ENCODE data around the gene CTNND2.
"Not testable (repeated sequence)": the region's sequence is repeated elsewhere in the genome, so short reads cannot be mapped to it uniquely, and the experiment has no call there.

Gene CTNND2

DNA sequence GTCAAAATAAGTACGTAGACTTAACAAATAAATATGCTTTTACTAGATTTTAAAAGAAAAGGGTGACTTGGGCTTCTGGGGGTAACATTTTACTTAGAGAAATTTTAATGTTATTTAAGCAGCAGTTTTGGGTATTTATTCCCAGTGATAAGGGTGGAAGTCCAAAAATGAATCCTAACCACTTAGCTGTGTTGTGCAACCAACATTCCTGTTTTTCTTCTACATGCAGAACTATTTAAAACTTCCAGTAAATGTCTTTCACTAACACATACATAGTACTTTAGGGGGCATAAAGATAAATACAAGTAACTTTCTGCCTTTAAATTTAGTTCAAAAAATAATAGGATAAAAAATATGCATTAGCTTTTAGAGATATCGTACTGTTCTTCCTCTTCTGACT lies 436.7 kb downstream of the CTNND2 start:
- no peak for DNase-seq (ENCODE audit: low read depth in 2 of 2)

DNA sequence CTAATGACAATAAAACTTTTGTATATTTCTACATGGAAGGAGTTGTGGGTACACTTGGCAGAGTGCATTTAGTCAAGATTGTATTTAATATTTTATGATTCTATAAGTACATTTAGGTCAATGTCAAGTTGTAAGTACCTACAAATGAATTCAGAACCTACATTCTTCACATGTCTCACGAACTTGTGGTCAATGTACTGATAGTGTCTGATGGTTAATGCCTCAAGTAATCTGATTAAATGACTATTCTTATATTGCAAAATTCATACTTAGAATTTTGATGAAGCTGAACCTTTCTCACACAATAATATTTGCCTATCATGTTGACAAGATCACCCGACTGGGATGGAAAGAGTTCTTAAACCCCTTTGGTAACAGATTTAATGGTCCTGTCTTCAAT lies 444.5 kb downstream of the CTNND2 start:
- DNase-seq (ENCODE audit: low read depth in 2 of 2): no peak

DNA sequence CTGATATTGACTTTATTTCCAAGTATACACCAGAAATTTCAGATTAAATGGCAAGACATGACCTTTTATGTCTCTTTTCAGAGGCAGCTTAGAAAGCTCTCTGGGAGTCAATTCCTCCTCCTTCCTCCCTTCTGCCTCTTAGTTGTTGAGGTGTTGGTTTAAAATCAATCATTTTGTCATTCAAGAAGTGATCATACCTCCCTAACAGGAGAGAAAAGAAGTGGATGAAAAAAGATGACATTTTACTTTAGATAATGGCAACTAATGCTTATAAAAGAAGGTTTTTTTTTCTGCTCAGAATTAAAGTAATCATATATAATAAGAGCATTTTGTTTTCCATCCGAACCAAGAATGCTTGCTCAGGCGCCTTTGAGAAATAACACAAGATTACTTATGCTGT lies 448.7 kb downstream of the CTNND2 start:
- DNase-seq (ENCODE audit: low read depth in 2 of 2): no peak

DNA sequence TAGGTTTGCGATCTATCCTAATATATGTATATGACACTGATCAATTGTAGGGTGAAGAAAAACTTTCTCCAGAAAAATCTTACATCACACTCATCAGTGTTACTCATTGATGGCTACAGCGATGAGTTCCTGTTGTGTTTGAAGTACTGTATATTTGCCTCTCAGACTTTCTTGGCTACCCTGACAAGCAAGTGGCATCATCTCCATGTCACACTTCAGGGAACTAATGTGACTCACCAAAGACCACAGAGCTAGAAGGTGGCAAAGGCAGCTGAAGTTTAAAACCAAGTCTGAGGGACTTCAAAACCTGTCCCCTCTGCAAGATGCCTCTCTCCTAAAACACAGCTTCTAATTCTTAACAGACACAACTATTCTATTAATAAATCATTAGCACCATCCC lies 451.4 kb downstream of the CTNND2 start:
- DNase-seq (ENCODE audit: low read depth in 2 of 2): no peak

DNA sequence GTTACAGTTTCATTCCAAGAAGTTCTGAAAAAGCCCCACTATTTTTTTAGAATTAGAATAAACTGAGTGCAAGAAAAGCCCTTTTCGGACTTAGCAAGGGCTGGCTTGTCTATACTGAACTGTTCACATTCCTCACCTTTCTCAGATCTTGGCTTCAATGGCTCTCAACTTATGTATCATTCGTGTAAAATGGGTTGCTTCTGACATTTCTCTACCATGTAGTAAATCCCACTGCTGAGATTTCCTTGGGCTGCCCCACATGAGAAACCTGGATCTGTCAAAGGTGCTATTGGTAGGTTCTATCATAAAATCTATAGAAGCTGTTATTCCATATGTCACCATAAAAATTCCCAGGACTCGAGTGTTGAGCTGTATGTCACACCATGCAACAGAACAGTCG lies 454.3 kb downstream of the CTNND2 start:
- DNase-seq (ENCODE audit: low read depth in 2 of 2): no peak

DNA sequence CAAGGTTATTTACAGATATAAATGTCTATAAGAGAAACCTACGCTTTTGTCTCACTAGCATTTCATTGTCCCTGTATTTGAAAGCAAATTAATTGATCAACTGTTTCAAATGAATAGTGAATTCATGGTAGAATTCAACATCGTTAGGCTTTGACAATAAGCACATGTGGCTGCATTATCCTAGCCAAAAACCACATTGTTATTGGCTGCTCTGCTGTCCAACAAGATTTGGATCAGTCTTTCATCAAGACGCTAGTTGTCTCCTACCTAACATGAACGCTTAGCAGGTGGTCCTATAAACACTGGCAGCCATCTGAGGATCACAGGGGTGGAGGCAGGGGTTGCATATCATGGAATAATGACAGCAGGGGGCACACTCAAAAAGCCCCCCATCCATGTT lies 455.0 kb downstream of the CTNND2 start:
- DNase-seq (ENCODE audit: low read depth in 2 of 2): no peak

DNA sequence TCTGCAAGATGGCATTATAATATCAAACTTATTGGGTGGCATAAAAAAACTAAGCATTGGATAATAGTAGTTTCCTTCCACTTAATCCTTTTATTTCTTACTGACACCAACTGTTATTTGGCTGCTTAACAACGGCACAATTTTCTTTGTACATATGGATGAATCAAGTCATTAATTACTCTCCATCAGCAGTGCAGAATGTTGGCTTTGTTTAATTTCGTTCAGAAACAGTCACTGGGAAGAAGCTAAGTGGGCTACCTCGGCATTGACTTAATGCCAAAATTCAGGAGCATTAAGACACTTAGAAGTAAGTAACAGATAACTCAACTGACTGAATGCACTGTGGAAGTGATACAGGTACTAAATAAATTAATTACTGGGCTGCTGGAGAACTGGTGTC lies 460.4 kb downstream of the CTNND2 start:
- no peak for DNase-seq (ENCODE audit: low read depth in 2 of 2)

DNA sequence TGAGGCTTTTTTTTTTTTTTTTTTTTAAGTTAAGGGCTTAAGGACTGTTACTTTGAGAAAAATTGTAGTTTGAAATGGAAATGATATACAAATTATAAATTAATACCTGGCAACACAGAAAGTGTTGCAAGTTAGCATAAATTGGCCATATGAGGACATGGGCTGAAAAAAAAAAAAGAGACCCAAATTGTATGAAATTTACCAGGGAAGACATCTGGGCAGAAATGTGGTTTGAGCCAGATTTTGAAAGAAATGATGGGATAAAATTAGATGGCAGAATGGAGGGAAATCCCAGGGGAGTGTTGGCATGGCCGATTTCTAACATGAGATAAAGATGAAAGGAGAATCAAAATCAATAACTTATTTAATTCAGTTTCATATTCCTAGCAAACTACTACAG lies 472.1 kb downstream of the CTNND2 start:
- no peak for DNase-seq (ENCODE audit: low read depth in 2 of 2)

DNA sequence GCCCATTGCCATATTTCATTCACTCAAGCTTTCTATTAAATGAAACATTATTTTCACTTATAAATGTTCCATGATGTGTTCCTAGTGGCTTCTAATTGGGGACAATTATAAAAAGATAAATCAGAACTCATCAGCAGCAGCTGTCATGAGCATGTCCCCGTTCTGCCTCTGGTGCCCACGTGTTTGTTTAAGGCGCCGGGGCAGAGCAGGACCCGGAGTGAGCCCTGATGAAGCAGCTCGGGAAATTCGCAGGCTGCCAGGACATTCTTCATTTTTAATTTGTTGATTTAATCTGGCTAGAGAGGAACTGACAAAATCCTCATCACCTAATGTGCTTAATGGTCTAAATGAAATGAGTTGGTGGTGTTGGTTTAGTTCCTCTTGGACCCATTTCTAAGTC lies 475.0 kb downstream of the CTNND2 start:
- no peak for DNase-seq (ENCODE audit: low read depth in 2 of 2)

DNA sequence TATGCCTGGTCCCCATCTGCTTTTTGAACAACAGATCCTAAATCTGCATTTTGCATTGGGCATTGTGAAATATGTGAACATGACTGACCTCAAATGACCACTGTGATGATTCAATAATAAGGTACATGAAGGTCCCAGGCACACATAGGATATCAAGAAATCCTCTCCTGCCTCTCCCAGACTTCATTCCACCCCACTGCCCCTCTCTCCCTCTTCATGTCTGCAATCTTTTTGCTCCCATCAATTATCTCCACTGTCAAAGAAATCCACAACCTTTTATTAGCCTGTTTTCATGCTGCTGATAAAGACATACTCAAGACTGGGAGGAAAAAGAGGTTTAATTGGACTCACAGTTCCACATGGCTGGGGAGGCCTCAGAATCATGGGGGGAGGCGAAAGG lies 476.7 kb downstream of the CTNND2 start:
- DNase-seq (ENCODE audit: low read depth in 2 of 2): no peak

DNA sequence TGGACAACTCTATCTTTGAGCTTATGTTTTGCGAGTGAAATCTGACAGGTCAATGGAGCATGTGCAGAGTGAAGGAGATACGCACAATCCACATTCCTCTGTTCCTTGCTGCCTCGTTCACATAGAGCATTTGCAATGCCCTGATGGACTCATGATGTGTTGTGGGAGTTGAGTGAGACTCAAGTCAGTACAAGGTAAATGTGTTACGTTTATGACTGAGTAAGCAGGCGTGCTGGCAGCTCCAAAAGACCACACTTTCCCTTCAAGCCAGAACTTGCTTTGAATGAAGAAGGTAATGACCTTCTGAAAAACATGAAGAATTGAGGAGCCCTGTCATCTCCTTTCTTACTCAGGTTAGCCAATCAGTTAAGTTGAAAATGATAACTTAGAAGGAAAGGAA lies 477.8 kb downstream of the CTNND2 start:
- DNase-seq (ENCODE audit: low read depth in 2 of 2): no peak

DNA sequence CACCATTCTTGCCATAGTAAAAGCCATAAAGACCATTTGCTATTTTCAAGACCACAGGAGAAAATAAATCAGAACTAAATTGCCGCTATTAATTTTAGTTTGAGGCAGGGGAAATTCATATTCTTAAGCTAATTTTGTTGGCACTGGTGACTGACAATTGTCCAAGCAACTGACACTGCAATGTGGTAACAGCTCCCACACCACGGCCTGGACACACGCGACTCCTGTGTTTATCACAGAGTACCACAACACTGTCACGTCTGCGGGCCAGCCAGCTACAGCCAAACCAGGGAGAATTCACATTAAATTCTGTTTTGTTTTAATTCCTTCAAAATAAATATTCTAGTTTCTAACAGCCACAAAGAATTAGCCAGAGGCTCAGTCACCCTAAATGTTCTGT lies 481.9 kb downstream of the CTNND2 start:
- DNase-seq (ENCODE audit: low read depth in 2 of 2): no peak

DNA sequence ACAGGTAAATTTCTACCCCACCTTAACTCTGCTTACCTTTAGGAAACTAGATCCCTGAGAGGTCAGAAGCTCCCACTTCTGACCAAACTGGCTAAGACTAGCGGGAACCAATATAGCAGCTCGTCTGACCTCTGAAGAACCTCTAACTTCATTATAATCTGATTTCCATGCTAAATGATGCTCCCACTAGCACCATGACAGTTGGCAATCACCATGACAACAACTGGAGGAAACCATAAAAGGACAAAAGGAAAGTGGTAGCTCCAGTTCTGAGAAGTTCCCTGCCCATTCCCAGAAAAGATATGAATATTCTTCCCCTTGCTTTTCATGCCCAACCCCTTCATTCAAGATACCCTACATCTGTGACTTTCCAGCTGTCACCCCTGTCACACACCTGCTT lies 483.3 kb downstream of the CTNND2 start:
- DNase-seq (ENCODE audit: low read depth in 2 of 2): no peak

DNA sequence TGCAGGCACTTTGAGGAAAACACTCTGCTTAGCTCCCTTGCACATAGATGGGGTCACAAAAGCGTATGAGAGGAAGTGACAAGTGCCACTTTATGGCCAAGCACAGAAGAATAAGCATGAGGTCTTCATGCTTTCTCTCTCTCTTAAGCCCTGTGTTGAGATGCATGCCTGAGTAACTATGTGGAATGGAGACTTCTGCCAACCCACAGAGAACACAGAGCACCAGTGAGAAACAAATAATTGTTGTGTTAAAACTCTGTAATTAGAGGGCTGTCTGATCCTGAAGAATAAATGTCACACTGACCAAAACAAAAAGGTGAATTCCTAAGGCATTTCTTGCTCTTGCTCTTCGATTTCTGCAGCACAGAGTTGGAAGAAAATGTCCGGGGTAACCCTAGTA lies 488.5 kb downstream of the CTNND2 start:
- no peak for DNase-seq (ENCODE audit: low read depth in 2 of 2)

DNA sequence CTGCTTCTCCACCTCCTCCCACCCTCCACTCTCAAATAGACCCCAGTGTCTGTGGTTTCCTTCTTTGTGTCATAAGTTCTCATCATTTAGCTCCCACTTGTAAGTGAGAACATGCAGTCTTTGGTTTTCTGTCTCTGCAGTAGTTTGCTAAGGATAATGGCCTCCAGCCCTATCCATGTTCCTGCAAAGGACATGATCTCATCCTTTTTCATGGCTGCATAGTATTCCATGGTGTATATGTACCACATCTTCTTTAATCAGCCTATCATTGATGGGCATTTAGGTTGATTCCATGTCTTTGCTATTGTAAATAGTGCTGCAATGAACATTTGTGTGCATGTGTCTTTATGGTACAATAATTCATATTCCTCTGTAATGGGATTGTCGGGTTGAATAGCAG lies 489.5 kb downstream of the CTNND2 start:
- DNase-seq (ENCODE audit: low read depth in 2 of 2): not testable (repeated sequence)

DNA sequence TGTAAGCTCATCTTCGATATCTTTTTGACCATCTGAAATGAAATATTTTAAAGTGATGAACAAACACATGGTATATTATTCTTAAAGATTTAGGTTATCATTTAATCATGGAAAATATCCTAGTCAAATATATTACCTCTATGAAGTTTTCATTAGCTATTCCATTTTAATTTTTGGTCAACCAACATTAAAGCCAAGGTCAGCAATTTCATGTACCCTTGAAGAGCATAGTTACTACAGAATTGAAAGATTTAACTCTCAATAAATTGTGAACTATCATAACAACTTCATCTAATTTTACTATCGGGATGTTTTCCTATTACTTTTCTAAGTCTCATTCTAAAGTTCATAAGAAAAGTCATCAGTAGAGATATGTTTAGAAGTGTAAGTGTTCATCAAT lies 492.6 kb downstream of the CTNND2 start:
- no peak for DNase-seq (ENCODE audit: low read depth in 2 of 2)

DNA sequence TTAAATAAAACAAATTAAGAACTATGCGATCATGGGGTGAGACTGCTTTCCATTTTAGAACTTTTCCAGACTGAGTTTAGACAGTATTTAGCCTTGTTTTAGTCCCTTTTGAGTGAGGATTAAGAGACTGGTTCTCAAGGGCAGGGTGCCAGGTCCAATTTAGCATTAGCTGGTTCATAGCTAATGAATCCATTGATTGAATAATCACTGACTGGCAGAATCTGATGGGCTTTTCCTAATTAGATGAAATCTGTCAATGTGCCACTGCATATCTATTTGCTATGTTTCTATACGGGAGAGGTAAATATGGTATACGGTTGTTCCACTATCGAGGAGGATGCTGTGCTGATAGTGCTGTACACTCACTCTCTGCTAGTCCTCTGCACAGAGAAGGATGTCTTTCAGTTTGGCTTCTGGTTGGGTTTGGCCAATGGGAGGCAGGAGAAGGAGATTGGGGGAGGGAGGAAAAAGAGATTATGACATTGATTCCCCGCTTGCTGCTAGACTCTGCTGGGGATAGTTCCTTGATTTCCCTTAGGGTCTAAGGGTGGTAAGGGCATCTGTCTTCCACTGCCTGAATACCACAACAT lies 496.6 kb downstream of the CTNND2 start:
- DNase-seq (ENCODE audit: low read depth in 2 of 2): no peak

DNA sequence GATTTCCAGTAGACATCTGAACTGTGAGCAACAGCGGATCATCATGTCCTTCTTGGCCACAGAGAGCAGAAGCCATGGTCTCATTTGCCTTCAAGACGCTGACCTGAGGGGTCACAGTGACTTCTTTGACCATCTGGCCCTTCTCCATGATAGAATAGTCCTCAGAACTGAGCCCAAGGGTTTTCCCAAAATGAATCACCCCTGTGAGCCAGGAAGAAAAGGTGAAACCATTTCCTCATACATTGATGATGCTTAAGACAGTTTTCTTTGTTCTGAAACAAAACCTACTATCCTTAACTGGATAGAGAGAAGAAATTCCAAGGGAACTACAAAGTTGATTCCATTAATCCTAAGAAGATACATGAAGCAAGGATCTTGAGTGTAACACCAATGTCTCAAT lies 503.9 kb downstream of the CTNND2 start:
- no peak for DNase-seq (ENCODE audit: low read depth in 2 of 2)

DNA sequence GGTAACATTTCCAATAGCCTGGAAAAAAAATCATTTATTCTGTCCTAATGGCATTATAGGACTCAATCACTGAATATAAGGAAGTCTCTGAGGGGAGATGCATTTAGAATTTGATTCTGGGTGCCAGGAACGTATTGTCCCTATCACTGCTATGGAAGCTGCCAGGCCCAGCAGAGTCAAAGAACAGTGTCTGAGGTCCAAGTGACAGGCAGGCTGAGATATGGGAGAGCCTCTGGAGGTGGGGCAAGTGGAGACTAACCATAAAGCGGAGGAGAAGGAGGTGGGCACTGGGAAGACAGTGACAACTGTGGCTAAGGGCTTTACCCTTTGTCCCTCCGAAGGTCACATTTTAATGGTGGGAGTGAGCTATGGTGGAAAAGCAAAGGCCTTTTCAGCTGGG lies 505.5 kb downstream of the CTNND2 start:
- DNase-seq (ENCODE audit: low read depth in 2 of 2): no peak

DNA sequence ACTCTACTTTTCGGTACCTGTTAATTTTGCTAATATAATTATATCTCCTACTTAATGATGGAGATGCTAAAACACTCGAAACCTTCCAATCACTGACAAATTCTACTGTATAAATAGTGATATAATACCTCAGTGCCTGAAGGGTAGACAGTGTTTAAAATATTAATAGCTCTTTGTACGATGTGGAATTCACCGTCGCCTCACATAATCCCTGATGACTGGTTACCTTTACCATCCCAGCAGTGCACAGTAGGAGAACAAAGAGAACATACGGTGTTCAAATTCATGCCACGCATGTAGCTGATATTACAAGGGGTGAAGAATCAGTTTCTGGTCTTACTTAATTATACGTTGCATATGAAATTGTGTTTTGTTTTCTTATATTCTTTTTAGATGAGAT lies 506.7 kb downstream of the CTNND2 start:
- DNase-seq (ENCODE audit: low read depth in 2 of 2): no peak

DNA sequence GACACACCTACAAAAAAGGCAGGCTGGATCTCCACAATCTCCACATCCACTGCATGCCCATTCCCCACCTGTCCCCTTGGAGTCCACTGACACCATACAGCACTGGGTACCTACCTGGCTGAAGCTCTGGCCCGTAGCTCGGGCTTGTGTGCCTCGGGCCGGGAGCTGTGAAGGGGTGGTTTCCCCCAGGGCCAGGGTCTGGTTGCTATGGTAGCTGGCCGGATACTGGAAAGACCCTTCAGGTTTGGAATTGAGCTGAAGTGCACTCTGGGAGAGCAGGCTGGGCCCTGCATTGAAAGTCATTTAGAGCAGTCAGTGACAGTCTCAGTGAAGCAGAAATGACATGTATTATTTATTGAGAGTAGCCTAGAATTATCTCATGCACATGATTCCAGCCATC lies 507.3 kb downstream of the CTNND2 start:
- no peak for DNase-seq (ENCODE audit: low read depth in 2 of 2)

DNA sequence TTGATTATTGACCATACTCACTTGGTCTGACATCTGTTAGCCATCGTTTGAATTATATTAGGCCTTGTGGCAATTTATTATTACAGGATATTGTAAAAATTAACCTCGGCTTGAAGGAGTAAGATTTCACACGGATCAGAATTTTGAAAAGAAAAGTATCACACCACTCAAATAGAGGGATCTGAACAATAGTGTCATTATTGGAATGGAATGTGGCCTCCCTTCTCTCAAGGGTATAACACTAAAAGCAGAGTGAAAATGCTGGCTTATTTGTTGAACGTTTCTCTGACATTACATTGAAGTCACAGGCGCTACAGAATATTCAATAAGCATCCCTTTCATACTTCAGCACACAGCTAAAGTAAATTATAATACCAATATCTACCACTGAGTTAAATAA lies 509.3 kb downstream of the CTNND2 start:
- no peak for DNase-seq (ENCODE audit: low read depth in 2 of 2)

DNA sequence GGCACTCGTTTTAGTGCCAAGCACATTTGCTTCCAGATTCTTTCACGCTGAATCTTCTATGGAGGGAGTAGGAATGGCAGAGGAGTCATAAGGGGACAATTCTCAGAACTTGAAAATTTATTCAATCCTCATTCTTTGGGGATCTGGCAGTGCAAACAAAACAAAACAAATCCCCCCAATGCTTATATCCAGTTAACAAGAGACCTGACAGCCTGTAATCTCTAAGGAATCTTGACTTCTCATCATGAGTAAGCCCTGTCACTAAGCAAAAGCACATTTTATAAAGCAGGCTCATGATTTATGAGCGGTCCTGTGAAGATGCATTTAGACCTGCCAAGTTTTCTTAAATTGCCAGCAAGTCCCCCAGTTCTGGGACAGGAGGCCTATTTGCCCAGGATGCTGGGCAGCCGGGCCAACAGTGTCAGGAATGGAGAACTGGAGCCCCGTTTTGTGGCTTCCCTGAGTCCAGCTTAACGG lies 513.9 kb downstream of the CTNND2 start:
- DNase-seq (ENCODE audit: low read depth in 2 of 2): no peak

DNA sequence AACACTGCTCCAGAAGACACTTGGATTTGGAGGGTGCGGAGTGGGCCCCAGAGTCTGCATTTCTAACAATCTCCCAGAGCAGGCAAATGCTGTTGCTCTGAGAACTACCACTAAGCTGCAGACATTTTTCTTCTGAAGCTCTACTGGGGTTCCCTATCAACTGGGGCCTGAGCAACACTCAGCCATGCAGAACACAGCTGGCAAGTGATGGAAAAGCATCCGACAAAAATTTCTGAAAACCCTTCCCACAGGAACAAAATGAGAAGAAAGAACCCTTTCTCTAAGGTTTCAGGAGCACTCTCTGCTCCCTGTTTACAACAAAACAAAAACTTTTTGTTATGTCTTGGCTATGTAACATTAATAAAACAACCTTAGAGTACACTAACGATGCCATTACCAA lies 516.9 kb downstream of the CTNND2 start:
- DNase-seq (ENCODE audit: low read depth in 2 of 2): no peak

DNA sequence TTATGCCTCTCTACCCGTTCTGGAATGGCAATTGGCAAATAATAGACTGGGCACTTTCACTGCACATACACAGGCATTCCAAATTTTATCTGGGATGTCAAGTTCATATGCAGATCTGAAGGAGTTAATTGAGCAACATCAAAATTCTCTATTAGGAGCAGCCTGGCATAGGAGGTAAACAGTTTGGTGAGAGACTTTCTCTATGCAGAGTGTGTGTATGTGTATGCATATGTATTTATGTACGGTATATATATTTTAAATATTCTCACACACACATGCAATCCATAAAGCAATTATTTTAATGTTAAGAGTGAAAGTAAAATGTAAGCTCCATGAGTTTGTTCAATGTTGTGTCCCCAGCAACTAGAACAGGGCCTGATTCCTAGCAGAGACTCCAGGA lies 517.8 kb downstream of the CTNND2 start:
- no peak for DNase-seq (ENCODE audit: low read depth in 2 of 2)
